Measurements from ENCODE around the gene ZNF268. TPM values are rescaled to one million over a fixed set of nuclear protein-coding genes. Genes with fewer than 3 reads are reported as not detected.

The ZNF268 gene
- total RNA-seq, 1 donor from 2014 or later, result 32.4 TPM

- Mint-ChIP-seq H3K27ac (no peak overlapping the region), H3K9me3 (no peaks in the 10 kb centered on the region), H3K4me1 (ENCODE audit: unreplicated experiment) (no peaks in the 10 kb centered on the region), H3K27me3 (no peaks in the 10 kb centered on the region), H3K4me3 (no peak overlapping the region), H3K36me3 (no peaks in the 10 kb centered on the region)
- no peak for TF ChIP-seq CTCF (conservative IDR thresholded peaks at IDR 0.05)
- no peak for DNase-seq (ENCODE audit: extremely low spot score, unreplicated experiment)
These were observed 82.9 kb downstream of the ZNF268 start for GRCh38 chr12:133264173-133264572.

Other genes starting within 250 kb of the ZNF268 start
- 18.3 and 20.6 TPM in 2 replicates for gene ZNF605, start 225.2 kb upstream of the ZNF268 start, total RNA-seq (ENCODE audit: low replicate concordance)
- 12.3 and 12.5 TPM in 2 replicates for gene ZNF26, start 195.1 kb upstream of the ZNF268 start, total RNA-seq (ENCODE audit: low replicate concordance)
- 51.3 and 68.5 TPM in 2 replicates for gene ZNF84, start 144.0 kb upstream of the ZNF268 start, total RNA-seq (ENCODE audit: low replicate concordance)
- gene ZNF140, start 100.6 kb upstream of the ZNF268 start, total RNA-seq (ENCODE audit: low replicate concordance), result 20.0 and 20.7 TPM in 2 replicates
- gene ZNF891, start 51.2 kb upstream of the ZNF268 start, total RNA-seq (ENCODE audit: low replicate concordance), result 2.0 and 4.2 TPM in 2 replicates
- gene ZNF10, start 50.9 kb upstream of the ZNF268 start, total RNA-seq (ENCODE audit: low replicate concordance), result 11.9 and 19.4 TPM in 2 replicates
- gene ANHX, start 54.4 kb downstream of the ZNF268 start, total RNA-seq (ENCODE audit: low replicate concordance), result not detected in 2 replicates

Measured in type B pancreatic cell (in vitro differentiated cells).